Endometrium (tissue), 2 donors: ENCODE results near the gene GSN.

Experiments used
- FAIRE-seq: peaks from 2 replicates; lab custom pipeline; 2012; peaks lifted over from hg19 to GRCh38; lab: Jason Lieb, UNC
- donor health status: control.
- donor health status: control.

Gene GSN

DNA sequence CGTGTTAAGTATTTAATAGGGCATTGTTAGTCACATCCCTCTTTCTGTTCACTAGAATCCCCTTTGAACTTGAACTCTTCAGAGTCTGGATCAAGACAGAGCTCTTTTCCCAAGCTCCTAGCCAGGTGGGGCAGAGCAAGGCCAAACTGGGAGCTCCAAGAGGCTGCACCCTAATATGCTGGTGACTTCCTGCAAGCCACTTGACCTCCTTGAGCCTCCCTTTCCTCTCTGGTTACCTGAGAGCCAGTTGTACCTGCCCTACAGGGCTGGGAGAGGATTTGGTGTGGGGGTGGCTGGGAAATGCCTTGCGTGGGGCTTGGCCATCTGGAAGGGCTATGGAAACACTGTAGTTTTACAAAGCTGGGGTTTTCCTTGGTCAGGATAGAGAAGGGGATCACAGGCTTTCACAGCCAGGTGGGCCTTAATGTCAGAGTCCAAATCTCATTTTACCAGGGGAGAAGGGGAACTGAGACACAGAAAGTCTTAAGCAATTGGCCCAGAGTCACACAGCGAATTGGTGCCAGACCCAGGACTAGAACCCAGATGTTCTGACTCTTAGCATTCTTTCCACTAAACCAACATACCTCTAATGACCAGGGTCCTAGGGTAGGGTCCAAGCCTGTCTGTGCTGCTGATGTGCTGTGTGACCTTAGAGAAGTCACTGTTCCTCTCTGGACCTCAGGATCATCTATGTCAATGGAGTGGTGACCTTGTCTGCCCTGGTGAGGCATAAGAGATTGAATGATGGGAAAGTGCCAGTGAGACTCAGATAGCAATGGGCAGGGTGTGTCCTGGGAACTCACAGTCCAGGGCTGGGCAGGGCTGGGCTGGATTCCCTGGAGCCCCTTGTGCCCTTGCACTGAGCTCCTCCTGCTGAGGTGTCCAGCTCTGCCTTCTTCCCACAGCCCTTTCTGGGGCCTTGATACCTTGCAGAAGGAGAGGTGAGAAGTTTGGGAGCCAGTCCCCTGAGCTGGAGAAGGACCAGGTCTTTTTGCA lies 35.8 kb downstream of the GSN start:
- no peak for FAIRE-seq

DNA sequence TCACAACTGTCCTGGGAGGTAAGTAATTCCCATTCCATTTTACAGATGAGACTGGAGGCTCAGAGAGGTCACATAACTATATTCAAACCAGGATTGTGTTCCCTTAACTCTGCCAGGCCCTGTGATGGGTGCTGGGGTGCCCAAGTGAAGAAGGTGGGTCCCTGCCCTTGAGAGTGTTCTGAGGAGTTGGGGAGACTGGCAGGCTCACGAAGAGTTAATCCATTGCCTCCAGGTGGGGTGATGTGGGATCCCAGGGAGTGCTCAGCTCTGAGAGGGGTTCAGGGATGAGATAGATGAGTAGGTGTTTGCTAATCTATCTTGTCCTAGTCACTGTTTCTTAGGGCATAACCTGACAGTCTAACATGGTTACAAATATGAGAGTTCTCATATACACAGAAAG lies 36.7 kb downstream of the GSN start:
- no peak for FAIRE-seq

DNA sequence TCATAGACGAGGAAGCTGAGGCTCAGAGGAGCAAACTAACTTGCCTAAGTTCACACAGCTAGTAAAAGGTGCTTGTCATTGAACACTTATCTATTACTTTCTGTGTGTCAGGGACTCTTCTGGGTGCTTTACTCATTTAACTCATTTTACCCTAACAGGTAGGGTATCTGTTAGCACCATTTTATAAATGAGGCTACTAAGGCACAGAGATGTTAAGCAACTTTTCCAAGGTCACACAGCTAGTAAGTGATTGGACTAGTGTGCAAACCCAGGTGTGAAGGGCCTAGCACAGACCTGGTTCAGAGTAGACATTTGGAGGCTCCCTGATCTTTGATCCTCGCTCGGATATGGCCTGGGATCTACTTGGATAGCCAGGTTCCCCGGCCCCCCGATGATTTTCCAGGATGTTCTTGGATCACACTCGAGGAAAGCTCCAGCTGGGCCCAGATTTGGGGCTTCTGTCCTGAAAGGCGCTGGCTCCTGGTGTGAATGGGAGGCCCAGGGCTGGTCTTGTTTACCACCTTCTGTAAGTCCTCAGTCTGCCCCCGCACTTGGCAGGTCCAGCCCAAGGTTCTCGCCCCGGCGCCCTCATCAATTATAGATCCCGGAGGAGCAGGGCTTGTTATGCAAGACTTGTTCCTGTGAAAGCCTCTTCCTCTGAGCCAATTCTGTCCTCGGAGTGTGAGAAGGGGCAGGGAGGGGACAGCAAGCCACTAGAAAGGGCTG lies 37.5 kb downstream of the GSN start:
- FAIRE-seq, result no peak

DNA sequence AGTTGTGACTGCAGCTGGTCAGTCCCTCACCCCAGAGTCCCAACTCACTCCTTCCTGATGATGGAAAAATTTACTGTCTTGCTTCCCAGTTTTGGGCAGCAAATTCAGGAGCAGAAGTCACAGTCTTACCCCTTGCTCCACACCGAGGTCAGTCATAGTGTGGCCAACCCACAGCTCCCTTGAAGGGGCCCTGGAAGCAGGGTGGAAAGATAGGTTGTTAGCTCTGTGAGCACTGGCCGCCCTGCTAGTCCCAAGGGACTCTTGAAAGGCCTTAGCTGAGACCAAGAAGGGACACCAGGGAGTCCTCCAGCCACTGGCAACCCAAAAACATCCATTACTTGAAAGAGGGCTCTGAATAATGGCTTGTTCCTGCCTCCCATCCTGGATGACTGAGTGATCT lies 40.0 kb downstream of the GSN start:
- no peak for FAIRE-seq

- FAIRE-seq, result no peak
Observed at GRCh38 chr9:121308765-121309164, 40.8 kb downstream of the GSN start.

DNA sequence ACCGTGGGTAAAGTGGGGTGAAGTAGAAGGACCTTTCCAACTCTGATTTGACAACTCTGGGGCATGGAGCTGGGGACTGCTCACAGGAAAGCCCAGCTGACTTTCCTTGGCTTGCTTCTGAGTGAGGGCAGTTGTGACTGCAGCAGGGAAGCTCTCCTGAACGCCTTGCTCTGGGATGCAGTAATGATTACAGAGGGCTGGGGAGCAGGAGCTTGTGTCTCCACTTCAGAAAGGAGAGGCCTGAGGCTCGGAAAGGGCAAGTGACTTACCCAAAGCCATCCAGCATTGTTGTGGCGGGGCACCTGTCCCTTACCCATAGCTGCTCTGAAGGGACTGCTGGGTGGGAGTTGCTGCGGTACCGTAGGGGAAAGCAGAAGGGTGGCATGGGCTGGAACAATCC lies 41.2 kb downstream of the GSN start:
- FAIRE-seq, result no peak

DNA sequence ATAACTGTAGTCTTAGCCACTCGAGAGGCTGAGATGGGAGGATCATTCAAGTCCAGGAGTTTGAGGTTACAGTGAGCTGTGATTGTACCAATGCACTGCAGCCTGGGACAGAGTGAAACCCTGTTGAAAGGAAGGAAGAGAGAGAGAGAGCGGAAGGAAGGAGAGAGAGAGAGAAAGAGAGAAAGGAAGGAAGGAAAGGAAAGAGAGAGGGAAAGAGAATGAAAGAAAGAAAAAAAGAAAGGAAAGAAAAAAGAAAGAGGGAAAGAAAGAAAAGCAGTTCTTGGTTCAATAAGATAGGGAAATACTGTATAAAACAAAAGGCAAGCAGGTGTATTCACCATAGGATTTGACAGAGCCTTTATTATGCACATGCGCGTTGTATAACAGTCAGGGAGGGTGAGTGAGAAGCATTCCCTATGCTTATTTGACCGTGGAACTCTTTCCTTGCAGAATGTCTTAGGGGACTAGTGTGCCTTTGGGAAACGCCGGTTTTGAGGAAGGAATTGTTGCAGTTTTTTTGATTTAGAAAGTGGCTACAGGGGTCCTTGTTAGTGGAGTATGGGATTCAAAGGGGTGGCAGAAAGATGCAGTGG lies 42.0 kb downstream of the GSN start:
- FAIRE-seq, result no peak

DNA sequence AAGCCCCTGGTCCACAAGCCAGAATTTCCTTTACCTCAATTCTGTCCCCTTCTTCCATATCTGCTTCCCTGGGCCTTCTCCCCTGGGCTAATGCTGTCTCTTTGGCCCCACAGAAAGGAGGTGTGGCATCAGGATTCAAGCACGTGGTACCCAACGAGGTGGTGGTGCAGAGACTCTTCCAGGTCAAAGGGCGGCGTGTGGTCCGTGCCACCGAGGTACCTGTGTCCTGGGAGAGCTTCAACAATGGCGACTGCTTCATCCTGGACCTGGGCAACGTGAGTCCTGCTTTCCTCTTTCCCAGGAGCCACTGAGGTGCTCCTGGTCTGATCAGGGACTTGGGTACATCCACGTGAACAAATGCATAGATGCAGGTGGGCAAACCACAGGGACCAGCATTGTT lies 42.6 kb downstream of the GSN start:
- FAIRE-seq, result no peak

GRCh38 chr9:121312169-121312568 lies 44.2 kb downstream of the GSN start:
- no peak for FAIRE-seq

DNA sequence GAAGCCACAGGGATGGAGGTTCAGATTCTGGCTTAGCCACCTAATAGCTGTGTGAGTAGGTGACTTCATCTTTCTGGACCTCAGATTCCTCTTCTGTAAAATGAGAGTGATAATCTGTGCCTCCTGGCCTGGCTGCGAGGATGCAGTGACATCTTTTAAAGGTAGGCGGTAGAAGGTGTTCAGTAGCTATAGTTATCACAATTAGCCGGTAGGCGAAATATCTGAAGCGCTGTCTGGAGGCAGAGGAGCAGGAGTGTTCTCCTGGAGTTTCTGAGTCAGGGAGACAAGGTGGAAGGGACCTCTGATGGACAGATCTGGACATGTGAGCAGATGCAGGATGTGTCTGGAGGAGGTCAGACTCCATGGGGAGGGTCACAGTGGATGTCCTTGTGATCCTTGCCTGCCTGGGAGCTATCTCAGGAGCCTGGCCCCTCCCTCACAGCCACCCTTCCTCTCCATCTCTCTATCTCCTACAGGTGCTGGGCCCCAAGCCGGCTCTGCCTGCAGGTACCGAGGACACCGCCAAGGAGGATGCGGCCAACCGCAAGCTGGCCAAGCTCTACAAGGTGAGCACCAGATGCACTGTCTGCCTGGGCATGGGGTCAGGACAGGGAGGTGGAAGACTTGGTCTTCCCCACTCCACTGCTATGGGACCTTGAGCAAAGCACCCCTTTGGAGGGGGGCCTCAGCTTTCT lies 45.6 kb downstream of the GSN start:
- no peak for FAIRE-seq

- no peak for FAIRE-seq
Observed at GRCh38 chr9:121316378-121316777, 48.4 kb downstream of the GSN start.

DNA sequence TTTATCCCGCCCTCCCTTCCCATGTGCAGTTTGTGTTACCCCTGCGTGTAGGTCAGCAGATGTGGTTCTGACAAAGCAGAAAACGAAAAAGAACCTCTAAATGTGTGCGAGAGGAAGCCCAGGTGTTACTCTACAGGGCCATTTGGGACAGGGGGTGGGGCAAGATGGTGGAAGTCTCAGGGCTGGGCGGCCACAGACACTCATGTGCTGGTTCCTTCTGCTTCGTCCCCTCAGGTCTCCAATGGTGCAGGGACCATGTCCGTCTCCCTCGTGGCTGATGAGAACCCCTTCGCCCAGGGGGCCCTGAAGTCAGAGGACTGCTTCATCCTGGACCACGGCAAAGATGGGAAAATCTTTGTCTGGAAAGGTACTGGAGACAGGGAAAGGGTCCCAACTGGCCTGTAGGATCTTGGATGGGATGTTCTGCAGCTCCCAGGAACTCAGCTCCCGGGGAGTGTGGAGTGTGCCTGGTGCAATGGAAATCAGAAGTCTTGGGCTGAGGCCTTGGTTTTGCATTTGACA lies 49.0 kb downstream of the GSN start:
- no peak for FAIRE-seq

GRCh38 chr9:121317737-121318630 lies 50.0 kb downstream of the GSN start:
- FAIRE-seq, result no peak

- FAIRE-seq, result no peak
Observed at GRCh38 chr9:121318631-121319382, 50.8 kb downstream of the GSN start.

GRCh38 chr9:121319383-121319780 lies 51.4 kb downstream of the GSN start:
- no peak for FAIRE-seq

GRCh38 chr9:121321016-121321503 lies 53.1 kb downstream of the GSN start:
- no peak for FAIRE-seq

- FAIRE-seq, result no peak
Observed at GRCh38 chr9:121322037-121322736, 54.2 kb downstream of the GSN start.

GRCh38 chr9:121322737-121323448 lies 54.9 kb downstream of the GSN start:
- no peak for FAIRE-seq
